Measurements from ENCODE around the gene SLC6A18. TPM values are rescaled to one million over a fixed set of nuclear protein-coding genes. Genes with fewer than 3 reads are reported as not detected.
"Not testable (repeated sequence)": the region's sequence is repeated elsewhere in the genome, so short reads cannot be mapped to it uniquely, and the experiment has no call there.

SLC6A18 gene
- total RNA-seq, 1 donor from 2014 or later: not detected

GRCh38 chr5:1268666-1269065 is 43.5 kb downstream of the SLC6A18 start:
- Histone ChIP-seq H3K4me3 (ENCODE audit: low read length in 3 of 3) (no peak overlapping the region), H3K36me3 (ENCODE audit: control insufficient read depth in 3 of 3, insufficient read depth in 3 of 3, low read length in 3 of 3) (no peaks in the 10 kb centered on the region), H3K9me3 (ENCODE audit: control insufficient read depth in 3 of 3, low read length in 3 of 3) (peaks cover 0 to 3% (median 0%) of the 10 kb centered on the region in 3 donors), H3K9ac (ENCODE audit: low read depth in 1 of 3, low read length in 3 of 3) (no peak overlapping the region), H3K4me1 (ENCODE audit: control insufficient read depth in 3 of 3, insufficient read depth in 3 of 3, low read length in 3 of 3) (no peaks in the 10 kb centered on the region), H3K27ac (ENCODE audit: low read depth, low read length) (no peak overlapping the region), H3K27me3 (ENCODE audit: control insufficient read depth in 3 of 3, insufficient read depth in 3 of 3, low read length in 3 of 3) (peaks cover 0 to 8% (median 0%) of the 10 kb centered on the region in 3 donors)

DNA sequence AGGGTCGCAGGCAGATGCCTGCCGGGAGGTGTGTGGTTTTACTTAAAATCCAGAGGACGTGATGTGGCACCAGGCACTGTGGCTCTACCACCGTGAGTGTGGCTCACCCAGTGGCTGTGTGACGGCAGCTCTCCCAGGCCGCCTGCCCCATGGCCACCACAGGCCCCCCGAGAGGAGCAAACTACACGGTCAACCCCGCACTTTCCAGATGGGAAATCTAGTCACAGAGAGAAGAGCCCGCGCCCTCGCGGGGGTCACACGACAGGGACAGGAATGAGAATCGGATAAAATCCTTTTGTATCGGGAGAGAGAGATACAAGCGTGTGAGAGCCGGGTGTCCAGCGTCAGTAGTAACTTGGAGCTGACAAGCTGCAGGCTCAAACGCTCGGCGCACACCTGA is 45.2 kb downstream of the SLC6A18 start:
- Histone ChIP-seq H3K4me1 (ENCODE audit: control insufficient read depth in 3 of 3, insufficient read depth in 3 of 3, low read length in 3 of 3) (no peaks in the 10 kb centered on the region), H3K9me3 (ENCODE audit: control insufficient read depth in 3 of 3, low read length in 3 of 3) (peaks cover 0 to 6% (median 0%) of the 10 kb centered on the region in 3 donors), H3K9ac (ENCODE audit: low read depth in 1 of 3, low read length in 3 of 3) (no peak overlapping the region), H3K4me3 (ENCODE audit: low read length in 3 of 3) (no peak overlapping the region), H3K36me3 (ENCODE audit: control insufficient read depth in 3 of 3, insufficient read depth in 3 of 3, low read length in 3 of 3) (no peaks in the 10 kb centered on the region), H3K27ac (ENCODE audit: low read depth, low read length) (no peak overlapping the region), H3K27me3 (ENCODE audit: control insufficient read depth in 3 of 3, insufficient read depth in 3 of 3, low read length in 3 of 3) (peaks cover 0 to 16% (median 0%) of the 10 kb centered on the region in 3 donors)

- H3K9me3 ChIP-seq (ENCODE audit: control insufficient read depth in 3 of 3, low read length in 3 of 3): peaks cover 0 to 6% (median 0%) of the 10 kb centered on the region in 3 donors
- H3K36me3 ChIP-seq (ENCODE audit: control insufficient read depth in 3 of 3, insufficient read depth in 3 of 3, low read length in 3 of 3): no peaks in the 10 kb centered on the region
- H3K9ac ChIP-seq (ENCODE audit: low read depth in 1 of 3, low read length in 3 of 3): no peak overlapping the region
- H3K27ac ChIP-seq (ENCODE audit: low read depth, low read length): no peak overlapping the region
- peaks cover 0 to 16% (median 0%) of the 10 kb centered on the region in 3 donors for H3K27me3 ChIP-seq (ENCODE audit: control insufficient read depth in 3 of 3, insufficient read depth in 3 of 3, low read length in 3 of 3)
- no peaks in the 10 kb centered on the region for H3K4me1 ChIP-seq (ENCODE audit: control insufficient read depth in 3 of 3, insufficient read depth in 3 of 3, low read length in 3 of 3)
- no peak overlapping the region for H3K4me3 ChIP-seq (ENCODE audit: low read length in 3 of 3)
Observed at GRCh38 chr5:1270933-1271914, 46.0 kb downstream of the SLC6A18 start.

DNA sequence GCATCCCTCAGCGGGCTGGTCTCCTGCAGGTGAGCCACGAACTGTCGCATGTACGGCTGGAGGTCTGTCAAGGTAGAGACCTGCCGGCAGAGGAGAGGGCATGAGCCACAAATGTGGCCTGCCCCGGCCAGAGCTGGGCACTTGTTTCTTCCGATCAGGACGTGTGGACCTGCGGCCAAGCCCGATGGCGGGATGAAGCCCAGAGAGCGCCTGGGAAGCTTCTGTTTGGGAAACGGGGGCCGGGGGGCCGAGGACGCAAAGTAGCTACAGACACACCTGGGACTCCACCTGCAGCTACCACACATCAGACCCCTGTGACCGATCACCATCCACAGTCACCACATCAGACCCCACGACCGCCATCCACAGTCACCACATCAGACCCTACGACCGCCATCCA is 47.0 kb downstream of the SLC6A18 start:
- Histone ChIP-seq H3K4me1 (ENCODE audit: control insufficient read depth in 3 of 3, insufficient read depth in 3 of 3, low read length in 3 of 3) (no peaks in the 10 kb centered on the region), H3K36me3 (ENCODE audit: control insufficient read depth in 3 of 3, insufficient read depth in 3 of 3, low read length in 3 of 3) (no peaks in the 10 kb centered on the region), H3K9me3 (ENCODE audit: control insufficient read depth in 3 of 3, low read length in 3 of 3) (peaks cover 0 to 6% (median 0%) of the 10 kb centered on the region in 3 donors), H3K4me3 (ENCODE audit: low read length in 3 of 3) (no peak overlapping the region), H3K27ac (ENCODE audit: low read depth, low read length) (no peak overlapping the region), H3K27me3 (ENCODE audit: control insufficient read depth in 3 of 3, insufficient read depth in 3 of 3, low read length in 3 of 3) (peaks cover 0 to 16% (median 0%) of the 10 kb centered on the region in 3 donors), H3K9ac (ENCODE audit: low read depth in 1 of 3, low read length in 3 of 3) (no peak overlapping the region)

GRCh38 chr5:1273745-1274144 is 48.6 kb downstream of the SLC6A18 start:
- Histone ChIP-seq H3K27ac (ENCODE audit: low read depth, low read length) (no peak overlapping the region), H3K4me1 (ENCODE audit: control insufficient read depth in 3 of 3, insufficient read depth in 3 of 3, low read length in 3 of 3) (no peaks in the 10 kb centered on the region), H3K4me3 (ENCODE audit: low read length in 3 of 3) (no peak overlapping the region), H3K27me3 (ENCODE audit: control insufficient read depth in 3 of 3, insufficient read depth in 3 of 3, low read length in 3 of 3) (peaks cover 0 to 8% (median 0%) of the 10 kb centered on the region in 3 donors), H3K9me3 (ENCODE audit: control insufficient read depth in 3 of 3, low read length in 3 of 3) (peaks cover 0 to 8% (median 8%) of the 10 kb centered on the region in 3 donors), H3K36me3 (ENCODE audit: control insufficient read depth in 3 of 3, insufficient read depth in 3 of 3, low read length in 3 of 3) (no peaks in the 10 kb centered on the region), H3K9ac (ENCODE audit: low read depth in 1 of 3, low read length in 3 of 3) (no peak overlapping the region)

GRCh38 chr5:1274471-1274870 is 49.3 kb downstream of the SLC6A18 start:
- Histone ChIP-seq H3K9me3 (ENCODE audit: control insufficient read depth in 3 of 3, low read length in 3 of 3) (peaks cover 0 to 8% (median 8%) of the 10 kb centered on the region in 3 donors), H3K4me1 (ENCODE audit: control insufficient read depth in 3 of 3, insufficient read depth in 3 of 3, low read length in 3 of 3) (no peaks in the 10 kb centered on the region)

GRCh38 chr5:1275397-1276391 is 50.5 kb downstream of the SLC6A18 start:
- H3K4me3 ChIP-seq (ENCODE audit: low read length in 3 of 3); H3K9me3 ChIP-seq (ENCODE audit: control insufficient read depth in 3 of 3, low read length in 3 of 3); H3K27ac ChIP-seq (ENCODE audit: low read depth, low read length); H3K36me3 ChIP-seq (ENCODE audit: control insufficient read depth in 3 of 3, insufficient read depth in 3 of 3, low read length in 3 of 3); H3K27me3 ChIP-seq (ENCODE audit: control insufficient read depth in 3 of 3, insufficient read depth in 3 of 3, low read length in 3 of 3); H3K4me1 ChIP-seq (ENCODE audit: control insufficient read depth in 3 of 3, insufficient read depth in 3 of 3, low read length in 3 of 3); H3K9ac ChIP-seq (ENCODE audit: low read depth in 1 of 3, low read length in 3 of 3): not testable (repeated sequence)

More at GRCh38 chr5:1274471-1274870, 49.3 kb downstream of the SLC6A18 start:
- no peak overlapping the region for H3K4me3 ChIP-seq (ENCODE audit: low read length in 3 of 3)
- H3K27me3 ChIP-seq (ENCODE audit: control insufficient read depth in 3 of 3, insufficient read depth in 3 of 3, low read length in 3 of 3): peaks cover 0 to 8% (median 0%) of the 10 kb centered on the region in 3 donors
- H3K36me3 ChIP-seq (ENCODE audit: control insufficient read depth in 3 of 3, insufficient read depth in 3 of 3, low read length in 3 of 3): no peaks in the 10 kb centered on the region
- H3K27ac ChIP-seq (ENCODE audit: low read depth, low read length): no peak overlapping the region
- no peak overlapping the region for H3K9ac ChIP-seq (ENCODE audit: low read depth in 1 of 3, low read length in 3 of 3)

GRCh38 chr5:1276930-1277329 is 51.7 kb downstream of the SLC6A18 start:
- H3K9ac ChIP-seq (ENCODE audit: low read depth in 1 of 3, low read length in 3 of 3): no peak overlapping the region
- H3K36me3 ChIP-seq (ENCODE audit: control insufficient read depth in 3 of 3, insufficient read depth in 3 of 3, low read length in 3 of 3): no peaks in the 10 kb centered on the region
- H3K4me3 ChIP-seq (ENCODE audit: low read length in 3 of 3): no peak overlapping the region
- no peaks in the 10 kb centered on the region for H3K4me1 ChIP-seq (ENCODE audit: control insufficient read depth in 3 of 3, insufficient read depth in 3 of 3, low read length in 3 of 3)
- peaks cover 0 to 8% (median 8%) of the 10 kb centered on the region in 3 donors for H3K9me3 ChIP-seq (ENCODE audit: control insufficient read depth in 3 of 3, low read length in 3 of 3)
- peaks cover 0 to 8% (median 4%) of the 10 kb centered on the region in 3 donors for H3K27me3 ChIP-seq (ENCODE audit: control insufficient read depth in 3 of 3, insufficient read depth in 3 of 3, low read length in 3 of 3)
- no peak overlapping the region for H3K27ac ChIP-seq (ENCODE audit: low read depth, low read length)

GRCh38 chr5:1277331-1277730 is 52.1 kb downstream of the SLC6A18 start:
- H3K9ac ChIP-seq (ENCODE audit: low read depth in 1 of 3, low read length in 3 of 3): no peak overlapping the region
- no peaks in the 10 kb centered on the region for H3K36me3 ChIP-seq (ENCODE audit: control insufficient read depth in 3 of 3, insufficient read depth in 3 of 3, low read length in 3 of 3)
- H3K4me1 ChIP-seq (ENCODE audit: control insufficient read depth in 3 of 3, insufficient read depth in 3 of 3, low read length in 3 of 3): no peaks in the 10 kb centered on the region
- H3K4me3 ChIP-seq (ENCODE audit: low read length in 3 of 3): no peak overlapping the region
- H3K9me3 ChIP-seq (ENCODE audit: control insufficient read depth in 3 of 3, low read length in 3 of 3): peaks cover 0 to 8% (median 8%) of the 10 kb centered on the region in 3 donors
- peaks cover 0 to 8% (median 4%) of the 10 kb centered on the region in 3 donors for H3K27me3 ChIP-seq (ENCODE audit: control insufficient read depth in 3 of 3, insufficient read depth in 3 of 3, low read length in 3 of 3)
- no peak overlapping the region for H3K27ac ChIP-seq (ENCODE audit: low read depth, low read length)

All from skeletal muscle tissue (tissue), 4 donors.